Measurements from ENCODE around the gene IDI1. TPM values are rescaled to one million over a fixed set of nuclear protein-coding genes. Genes with fewer than 3 reads are reported as not detected.

Gene IDI1
- total and polyA plus RNA-seq, 3 donors from 2014 or later, result 36.9 to 52.1 (median 43.7) TPM

- Histone ChIP-seq H3K27me3 (no peaks in the 10 kb centered on the region), H3K9me3 (no peaks in the 10 kb centered on the region), H3K27ac (no peak overlapping the region), H3K36me3 (ENCODE audit: low read depth, missing control alignments) (no peaks in the 10 kb centered on the region), H3K4me3 (no peak overlapping the region), H3K4me1 (no peaks in the 10 kb centered on the region)
- DNase-seq, result no peak
- no peak for TF ChIP-seq POLR2A (IDR thresholded peaks at IDR 0.05)
- no peak for TF ChIP-seq CTCF (IDR thresholded peaks at IDR 0.05)
- intact Hi-C loops (cut with DNase I; ENCODE audit: low total_unique reads), result no loop called here
- WGBS, 2 donors, result 92% methylated on average over 4 of the region's 4 CpGs
Observed at GRCh38 chr10:1064964-1065247, 16.0 kb upstream of the IDI1 start.

- H3K4me1 ChIP-seq, result no peaks in the 10 kb centered on the region
- no peaks in the 10 kb centered on the region for H3K36me3 ChIP-seq (ENCODE audit: low read depth, missing control alignments)
- no peak overlapping the region for H3K4me3 ChIP-seq
- intact Hi-C loops (cut with DNase I; ENCODE audit: low total_unique reads), result no loop called here
- DNase-seq, result no peak
- no peaks in the 10 kb centered on the region for H3K27me3 ChIP-seq
- TF ChIP-seq POLR2A (IDR thresholded peaks at IDR 0.05) (no peak), CTCF (IDR thresholded peaks at IDR 0.05) (no peak)
- H3K27ac ChIP-seq, result no peak overlapping the region
- H3K9me3 ChIP-seq, result no peaks in the 10 kb centered on the region
- 84 to 85% methylated on average over 5 to 7 of the region's 7 CpGs for WGBS, 2 donors
Observed at GRCh38 chr10:1063232-1063865, 14.4 kb upstream of the IDI1 start.

- Histone ChIP-seq H3K27me3 (no peaks in the 10 kb centered on the region), H3K27ac (no peak overlapping the region), H3K4me1 (no peaks in the 10 kb centered on the region), H3K9me3 (no peaks in the 10 kb centered on the region), H3K4me3 (no peak overlapping the region), H3K36me3 (ENCODE audit: low read depth, missing control alignments) (no peaks in the 10 kb centered on the region)
- 83 to 87% methylated on average over 7 of the region's 7 CpGs for WGBS, 2 donors
- intact Hi-C loops (cut with DNase I; ENCODE audit: low total_unique reads), result no loop called here
- DNase-seq, result no peak
- TF ChIP-seq POLR2A (IDR thresholded peaks at IDR 0.05) (no peak), CTCF (IDR thresholded peaks at IDR 0.05) (no peak)
Observed at GRCh38 chr10:1061930-1062774, 13.2 kb upstream of the IDI1 start.

- no peak for TF ChIP-seq POLR2A (IDR thresholded peaks at IDR 0.05)
- no peak for TF ChIP-seq CTCF (IDR thresholded peaks at IDR 0.05)
- H3K4me1 ChIP-seq, result no peaks in the 10 kb centered on the region
Observed at GRCh38 chr10:1059902-1060301, 11.0 kb upstream of the IDI1 start.

More at GRCh38 chr10:1059902-1060301, 11.0 kb upstream of the IDI1 start:
- Histone ChIP-seq H3K36me3 (ENCODE audit: low read depth, missing control alignments) (no peaks in the 10 kb centered on the region), H3K9me3 (no peaks in the 10 kb centered on the region), H3K4me3 (no peak overlapping the region), H3K27me3 (no peaks in the 10 kb centered on the region), H3K27ac (no peak overlapping the region)
- 95 to 98% methylated on average over 8 of the region's 8 CpGs for WGBS, 2 donors
- intact Hi-C loops (cut with DNase I; ENCODE audit: low total_unique reads), result no loop called here
- no peak for DNase-seq
